HG03175 (cell line): ENCODE results near the gene ZNF497.
"Not testable (repeated sequence)": the region's sequence is repeated elsewhere in the genome, so short reads cannot be mapped to it uniquely, and the experiment has no call there.

Experiments used
- ATAC-seq: cut with Tn5 transposase; IDR thresholded peaks from one replicate; pipeline ENCODE4 v1.9.1; 2021; ENCODE audit warnings: mild to moderate bottlenecking, moderate library complexity; ENCODE audit not compliant: unreplicated experiment

The ZNF497 gene

DNA sequence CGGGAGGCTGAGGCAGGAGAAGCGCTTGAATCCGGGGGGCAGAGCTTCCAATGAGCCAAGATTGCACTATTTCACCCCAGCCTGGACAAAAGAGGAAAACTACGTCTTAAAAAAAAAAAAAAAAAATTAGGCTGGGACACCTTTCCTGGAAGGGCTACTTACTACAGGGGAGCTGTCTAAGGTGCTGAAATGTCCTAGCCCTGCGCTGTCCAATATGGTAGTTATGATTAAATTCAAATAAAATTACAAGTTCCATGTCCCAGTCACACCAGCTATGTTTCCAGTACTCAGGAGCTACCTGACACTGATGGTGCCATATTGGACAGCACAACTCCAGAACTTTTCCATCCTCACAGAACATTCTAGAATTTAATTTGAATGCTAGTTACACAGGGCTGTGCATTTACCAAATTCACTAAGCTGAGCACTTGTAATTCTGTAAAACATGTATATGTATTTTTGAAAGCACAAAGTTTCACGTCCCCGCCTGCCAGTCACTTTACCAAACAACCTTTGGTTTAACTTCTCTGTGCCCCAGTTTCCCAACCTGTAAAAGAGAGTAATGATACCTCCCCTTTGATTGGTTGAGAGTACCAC is 45.0 kb downstream of the ZNF497 start:
- no peak for ATAC-seq

DNA sequence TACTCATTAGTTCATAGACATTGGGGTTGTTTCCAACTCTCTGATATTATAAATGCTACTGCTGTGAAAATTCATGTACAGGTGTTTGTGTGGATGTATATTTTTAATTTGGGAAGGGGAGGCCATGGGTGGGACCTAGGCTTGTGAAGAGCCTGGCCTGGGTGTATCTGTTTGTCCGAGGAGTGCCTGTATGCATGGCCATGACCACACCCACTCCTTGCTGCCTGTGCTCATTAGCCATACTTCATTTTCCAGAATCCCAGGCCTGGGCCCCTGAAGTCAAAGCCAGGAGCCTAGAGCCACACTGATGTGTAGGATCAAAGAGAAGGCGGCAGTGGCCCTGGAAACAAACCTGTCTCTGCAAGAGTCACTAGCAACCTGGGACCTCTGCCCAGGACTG is 47.0 kb downstream of the ZNF497 start:
- no peak for ATAC-seq

DNA sequence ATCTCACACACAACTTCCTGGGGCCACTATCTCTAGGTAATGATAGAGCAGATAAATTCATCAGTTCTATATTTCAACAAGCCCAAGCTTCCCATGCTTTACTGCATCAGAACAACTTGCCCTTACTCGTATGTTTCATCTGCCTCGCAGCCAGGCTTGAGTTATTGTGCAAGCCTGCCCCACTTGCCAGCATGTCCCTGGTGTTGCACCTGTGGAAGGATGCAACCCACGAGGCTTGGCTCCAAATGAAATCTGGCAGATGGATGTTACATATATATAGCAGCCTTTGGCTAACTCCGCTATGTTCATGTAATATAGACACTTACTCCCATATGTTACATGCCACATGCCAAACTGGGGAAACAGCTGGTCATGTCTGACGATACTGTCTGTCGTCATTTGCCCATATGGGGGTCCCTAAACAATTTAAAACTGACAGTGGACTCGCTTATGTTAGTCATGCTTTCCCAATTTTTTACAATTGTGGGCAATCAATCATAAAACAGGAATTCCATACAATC is 51.1 kb downstream of the ZNF497 start:
- ATAC-seq = no peak

DNA sequence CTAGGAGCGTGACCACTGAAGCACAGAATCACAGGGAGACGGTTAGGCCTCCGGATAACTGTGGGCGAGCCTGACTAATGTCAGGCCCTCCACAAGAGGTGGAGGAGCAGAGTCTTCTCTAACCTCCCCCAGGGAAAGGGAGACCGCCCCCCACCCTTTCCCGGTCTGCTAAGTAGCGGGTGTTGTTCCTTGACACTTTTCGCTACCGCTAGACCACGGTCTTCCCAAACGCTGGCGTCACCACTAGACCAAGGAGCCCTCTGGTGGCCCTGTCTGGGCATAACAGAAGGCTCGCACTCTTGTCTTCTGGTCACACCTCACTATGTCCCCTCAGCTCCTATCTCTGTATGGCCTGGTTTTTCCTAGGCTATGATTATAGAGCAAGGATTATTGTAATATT is 51.9 kb downstream of the ZNF497 start:
- not testable (repeated sequence) for ATAC-seq

DNA sequence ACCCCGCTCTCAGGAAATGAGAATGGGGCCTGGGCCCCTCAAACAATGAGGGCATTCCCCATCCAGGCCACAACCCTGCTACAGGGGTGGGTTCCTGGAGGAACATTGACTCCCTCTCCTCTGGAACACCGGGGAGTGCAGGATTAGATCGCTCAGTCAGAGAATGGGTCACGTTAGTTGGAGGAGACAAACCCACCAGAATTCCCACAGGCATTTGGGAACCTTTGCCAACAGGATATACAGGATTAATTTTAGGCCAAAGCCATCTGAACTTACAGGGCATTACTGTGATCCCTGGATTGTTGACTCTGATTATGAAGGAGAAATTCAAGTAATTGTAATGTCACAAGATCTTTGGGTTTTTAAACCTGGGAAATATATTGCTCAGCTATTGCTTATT is 54.8 kb downstream of the ZNF497 start:
- no peak for ATAC-seq

DNA sequence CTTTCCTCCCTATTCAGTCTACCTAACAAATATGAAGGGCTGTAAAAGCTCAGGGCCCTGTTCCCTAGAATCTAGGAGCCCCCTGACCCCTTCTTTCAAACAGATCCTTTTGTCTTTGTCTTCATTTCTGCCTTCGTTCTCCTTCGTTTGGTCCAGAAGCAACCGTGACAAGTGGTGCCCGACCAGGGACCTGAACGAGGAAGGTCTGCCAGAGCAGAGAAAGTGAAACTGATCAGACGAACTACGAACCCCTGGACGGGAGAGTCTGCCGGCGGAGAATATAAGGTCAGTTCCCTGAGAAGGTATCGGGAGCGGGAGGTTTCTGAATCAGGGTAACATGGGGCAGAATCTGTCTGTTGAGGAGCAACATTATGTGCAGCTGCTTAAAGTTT is 56.6 kb downstream of the ZNF497 start:
- no peak for ATAC-seq

DNA sequence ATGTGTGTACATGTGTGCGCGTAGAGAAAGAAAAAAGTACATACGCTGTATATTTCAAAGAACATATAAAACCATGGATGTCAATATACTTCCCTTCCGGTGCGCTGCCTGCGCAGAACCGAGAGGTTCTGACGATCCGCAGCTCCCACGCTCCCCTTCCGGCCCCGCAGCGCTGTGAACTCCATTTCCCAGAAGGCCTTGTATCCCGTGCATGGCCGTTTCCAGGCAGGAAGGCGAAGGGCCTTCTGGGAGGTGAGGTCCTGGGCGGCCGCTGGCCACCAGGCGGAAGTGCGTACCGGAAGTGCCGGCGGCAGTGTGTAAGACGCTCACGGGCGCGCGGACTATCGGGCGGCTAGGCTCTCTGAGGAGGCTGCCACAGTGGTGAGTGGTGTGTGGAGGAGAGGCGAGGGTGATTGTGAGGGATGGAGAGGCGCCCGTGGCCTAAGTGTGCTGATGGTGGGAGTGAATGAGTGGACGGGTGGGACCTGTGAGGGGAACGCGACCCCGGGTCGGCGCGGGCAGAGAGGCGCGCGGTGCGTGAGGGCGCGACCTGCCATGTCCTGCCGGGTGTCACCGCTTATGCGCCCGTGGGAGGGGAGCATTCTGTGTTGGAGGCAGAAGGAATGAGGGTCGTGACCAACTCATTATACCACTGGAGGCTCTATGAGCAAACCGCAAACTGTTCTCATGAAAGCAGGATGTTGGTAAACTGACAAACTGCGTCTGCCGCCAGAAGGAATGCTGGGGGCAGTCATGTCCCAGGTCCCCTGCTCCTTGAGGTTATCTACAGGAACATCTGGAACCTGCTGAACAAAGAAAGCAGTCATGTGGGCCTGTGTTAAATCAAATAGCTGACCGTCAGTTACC is 57.3 kb downstream of the ZNF497 start, which contains the start of gene ERVK3-1:
ERVK3-1 (plus strand) TSS at position 313 of the 867 bp plus-strand sequence. CDS start 6,792 bp downstream, outside the sequence.
- peak; percentile 94 for ATAC-seq

DNA sequence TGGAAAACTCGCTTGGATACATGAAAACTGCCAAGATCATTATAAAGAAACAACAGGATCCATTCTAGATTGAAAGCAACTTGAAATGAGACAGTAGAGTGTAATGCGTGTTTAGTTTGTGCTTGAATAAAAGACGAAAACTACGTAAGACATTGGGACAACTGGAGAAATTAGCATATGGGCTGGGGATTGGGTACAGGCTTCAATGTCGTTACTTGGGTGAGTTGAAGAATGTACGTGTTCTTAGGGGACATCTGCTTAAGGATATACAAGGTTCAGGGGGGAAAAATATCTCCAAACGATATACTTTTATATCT is 57.8 kb downstream of the ZNF497 start:
- no peak for ATAC-seq
